ENCODE measurements around the gene KATNIP.
"Not testable (repeated sequence)": the region's sequence is repeated elsewhere in the genome, so short reads cannot be mapped to it uniquely, and the experiment has no call there.

KATNIP gene

DNA sequence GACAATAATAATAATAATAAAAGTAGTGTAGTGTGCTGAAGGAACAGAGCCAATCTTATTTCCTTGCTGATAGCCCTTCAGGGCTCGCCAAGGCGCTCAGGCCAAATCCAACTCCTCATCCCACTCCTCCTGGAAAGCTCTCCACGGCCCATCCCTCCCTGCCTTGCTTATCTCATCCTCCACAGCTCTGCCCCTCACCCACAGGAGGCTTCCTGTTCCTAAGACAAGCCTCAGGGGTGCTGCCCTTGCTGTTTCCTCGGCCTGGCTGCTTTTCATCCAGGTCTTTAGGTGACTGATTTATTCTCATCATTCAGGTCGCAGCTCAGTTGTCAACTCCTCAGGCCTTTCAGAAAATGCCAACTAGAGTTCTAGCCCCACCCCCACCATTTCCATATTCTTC is 11.4 kb upstream of the KATNIP start:
- no peak for DNase-seq

GRCh38 chr16:27539120-27539519 is 10.8 kb upstream of the KATNIP start:
- no peak for DNase-seq

- DNase-seq = no peak
Observed at GRCh38 chr16:27539636-27540035, 10.3 kb upstream of the KATNIP start.

DNA sequence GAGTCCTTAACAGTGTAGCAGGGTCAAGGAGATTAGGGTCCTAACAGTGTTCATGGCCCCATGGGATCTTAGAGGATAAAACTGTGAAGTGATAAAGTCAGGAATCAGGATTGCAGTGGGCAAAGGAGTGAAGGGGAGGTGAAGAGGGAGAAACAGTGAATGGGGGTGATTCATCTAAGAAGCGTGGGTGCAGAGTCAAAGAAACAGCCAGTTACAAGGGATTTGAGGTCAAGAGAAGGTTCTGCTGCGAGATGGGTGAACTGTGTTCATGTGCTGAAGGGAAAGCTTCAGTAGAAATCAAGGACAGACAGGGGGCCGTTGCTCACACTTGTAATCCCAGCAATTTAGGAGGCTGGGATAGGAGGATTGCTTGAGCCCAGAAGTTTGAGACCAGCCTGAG is 6.1 kb upstream of the KATNIP start:
- no peak for DNase-seq

DNA sequence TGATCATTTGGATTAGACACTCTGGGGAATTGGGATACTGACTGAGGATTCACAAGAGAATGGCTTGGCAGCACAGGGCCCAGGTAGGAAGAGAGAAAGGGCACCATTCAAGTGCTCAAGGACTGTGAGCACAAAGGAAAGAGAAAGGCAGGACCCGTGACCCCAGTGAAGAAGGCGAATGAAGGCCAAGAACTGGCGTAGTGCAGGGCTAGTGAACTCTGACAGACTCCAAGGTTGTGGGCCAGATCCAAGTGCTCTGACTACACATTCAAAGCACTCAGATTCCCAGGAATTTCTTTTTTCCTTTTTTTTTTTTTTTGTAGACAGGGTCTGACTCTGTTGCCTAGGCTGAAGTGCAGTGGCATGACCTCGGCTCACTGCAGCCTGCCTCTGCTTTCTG is 5.3 kb upstream of the KATNIP start:
- DNase-seq = no peak

- DNase-seq = no peak
Observed at GRCh38 chr16:27547134-27547533, 2.8 kb upstream of the KATNIP start.

DNA sequence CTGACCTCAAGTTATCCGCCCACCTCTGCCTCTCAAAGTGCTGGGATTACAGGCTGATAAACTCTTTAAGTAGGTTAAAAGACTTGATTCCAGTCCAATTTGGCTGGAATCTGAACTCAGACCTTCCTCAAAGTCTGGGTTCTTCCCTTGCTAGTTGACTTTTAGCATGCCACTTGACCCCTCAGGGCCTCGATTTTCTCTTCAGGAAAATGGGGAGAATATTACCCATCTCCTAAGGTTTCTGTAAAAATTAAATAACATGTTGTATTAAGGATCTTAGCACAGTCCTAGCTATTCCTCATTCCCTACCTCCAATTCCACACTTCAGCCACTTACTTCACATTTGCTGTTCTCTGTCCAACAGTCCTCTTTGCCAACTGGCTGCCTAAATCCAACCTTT is 2.1 kb upstream of the KATNIP start:
- DNase-seq = no peak

DNA sequence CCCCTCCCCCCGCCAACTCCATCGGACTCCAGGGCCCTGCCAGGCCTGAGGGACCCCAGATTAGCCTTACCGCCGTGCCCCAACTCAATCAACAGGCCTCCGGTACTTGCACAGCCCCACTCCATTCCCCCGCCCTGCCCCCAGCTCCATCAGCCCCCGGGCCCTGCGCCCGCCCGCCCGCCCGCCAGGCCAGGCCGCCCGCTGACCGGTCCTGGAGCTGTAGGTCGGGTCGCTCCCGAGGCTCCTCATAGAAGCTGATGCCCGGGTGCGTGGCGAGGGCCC is 539 bp upstream of the KATNIP start:
- DNase-seq = no peak

DNA sequence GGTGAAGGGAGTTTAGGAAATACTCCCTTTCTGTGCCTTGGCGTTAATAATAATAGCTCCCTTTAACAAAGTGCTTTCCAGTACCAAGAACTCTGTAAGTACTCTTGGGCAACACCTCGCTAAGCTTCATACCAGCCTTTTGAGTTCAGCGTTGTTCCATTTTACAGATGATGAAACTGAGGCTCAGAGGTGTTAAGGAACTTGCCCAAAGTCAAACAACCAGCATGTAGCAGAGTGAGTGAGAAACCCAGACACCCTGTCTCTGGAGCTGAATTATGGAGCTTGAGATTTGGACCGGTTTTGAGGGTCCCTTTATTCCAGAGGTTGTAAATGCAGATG is 607 bp downstream of the KATNIP start:
- no peak for DNase-seq

- no peak for DNase-seq
Observed at GRCh38 chr16:27551036-27551435, 1.1 kb downstream of the KATNIP start.

DNA sequence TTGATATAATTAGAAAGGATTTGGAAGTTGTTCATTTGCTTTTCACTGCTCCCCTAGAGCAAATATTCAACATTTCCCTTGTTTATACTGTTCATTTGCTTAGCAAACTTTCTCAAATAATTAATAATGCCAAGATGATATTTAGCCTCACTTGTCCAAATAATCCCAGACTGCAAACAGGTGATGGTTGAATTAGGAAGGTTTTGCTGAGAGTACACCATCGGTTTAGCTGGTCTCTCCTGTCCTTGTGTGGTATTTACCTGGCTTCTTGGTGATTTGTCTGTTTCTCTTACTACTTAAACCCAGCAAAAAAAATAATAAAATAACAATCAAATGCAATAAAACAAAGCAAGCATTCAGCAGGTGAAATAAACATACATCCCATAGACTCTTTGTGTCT is 6.5 kb downstream of the KATNIP start:
- no peak for DNase-seq

DNA sequence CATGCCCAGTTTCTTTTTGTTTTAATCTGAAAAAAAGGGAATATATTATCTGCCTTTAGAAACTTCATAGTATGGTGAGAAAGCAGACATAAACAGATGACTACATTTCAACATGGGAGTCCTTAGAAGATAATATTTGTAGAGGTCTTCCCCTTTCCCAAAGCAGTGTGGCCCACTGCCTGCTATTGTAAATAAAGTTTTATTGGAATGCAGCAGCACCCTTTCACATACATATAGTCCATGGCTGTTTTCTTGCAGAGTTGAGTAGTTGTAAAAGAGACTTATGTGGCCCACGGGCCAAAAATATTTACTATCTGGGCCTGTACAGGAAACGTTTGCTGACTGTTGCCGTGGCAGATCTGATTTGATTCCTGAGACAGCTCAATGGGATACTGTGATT is 8.5 kb downstream of the KATNIP start:
- no peak for DNase-seq

DNA sequence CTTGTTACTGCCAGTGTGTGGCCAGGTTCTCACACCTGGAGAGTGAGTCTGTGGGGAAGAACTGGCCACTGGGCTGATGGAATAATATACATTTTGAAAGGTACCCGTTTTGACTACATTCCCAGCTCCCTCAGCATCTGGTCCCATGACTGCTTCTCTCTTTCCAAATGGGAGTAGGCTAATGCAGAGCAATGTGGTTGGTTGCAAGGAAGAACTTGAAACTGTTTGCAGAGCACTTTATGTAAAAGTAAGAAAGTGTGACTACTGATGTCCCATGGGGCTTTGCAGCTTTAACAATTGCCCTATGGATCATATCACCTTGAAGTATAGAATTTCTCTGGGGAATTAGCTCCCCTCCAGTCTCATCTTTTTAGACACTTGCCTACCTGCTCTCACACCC is 9.0 kb downstream of the KATNIP start:
- no peak for DNase-seq

- DNase-seq = no peak
Observed at GRCh38 chr16:27561216-27561615, 11.3 kb downstream of the KATNIP start.

DNA sequence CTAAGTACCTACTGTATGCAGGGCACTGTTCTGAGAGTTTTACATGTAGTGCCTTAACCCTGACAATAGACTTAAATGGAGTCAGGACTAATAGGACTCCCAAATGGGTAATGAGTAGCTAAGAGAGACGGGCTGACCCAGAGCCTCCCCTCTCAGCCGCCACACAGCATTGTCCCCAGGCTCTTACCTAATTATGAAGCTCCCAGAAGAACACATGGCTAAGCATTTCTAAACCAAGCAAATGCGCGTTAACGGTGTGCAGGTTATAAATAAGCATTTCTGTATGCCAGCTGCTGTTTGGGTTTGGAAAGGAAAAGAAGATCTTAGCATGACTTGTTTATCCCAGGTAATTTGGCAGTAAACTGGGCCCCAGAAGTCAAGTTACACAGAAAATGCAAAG is 14.3 kb downstream of the KATNIP start:
- no peak for DNase-seq

DNA sequence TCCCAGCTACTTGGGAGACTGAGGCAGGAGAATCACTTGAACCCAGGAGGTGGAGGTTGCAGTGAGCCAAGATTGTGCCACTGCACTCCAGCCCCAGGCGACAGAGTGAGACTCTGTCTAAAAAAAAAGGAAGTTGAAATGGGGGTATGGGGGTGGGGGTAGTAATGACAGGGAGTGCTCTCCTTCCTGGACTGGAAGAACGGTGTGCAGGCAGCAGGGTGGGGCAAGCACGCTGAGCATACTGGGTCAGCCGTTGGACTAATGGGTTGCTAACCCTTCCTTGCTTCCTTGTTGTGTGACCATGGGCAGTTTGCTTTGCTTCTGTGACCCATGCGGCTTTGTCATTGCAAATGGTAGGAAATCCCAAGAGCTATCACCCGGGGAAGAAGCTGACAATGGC is 16.5 kb downstream of the KATNIP start:
- DNase-seq = no peak

DNA sequence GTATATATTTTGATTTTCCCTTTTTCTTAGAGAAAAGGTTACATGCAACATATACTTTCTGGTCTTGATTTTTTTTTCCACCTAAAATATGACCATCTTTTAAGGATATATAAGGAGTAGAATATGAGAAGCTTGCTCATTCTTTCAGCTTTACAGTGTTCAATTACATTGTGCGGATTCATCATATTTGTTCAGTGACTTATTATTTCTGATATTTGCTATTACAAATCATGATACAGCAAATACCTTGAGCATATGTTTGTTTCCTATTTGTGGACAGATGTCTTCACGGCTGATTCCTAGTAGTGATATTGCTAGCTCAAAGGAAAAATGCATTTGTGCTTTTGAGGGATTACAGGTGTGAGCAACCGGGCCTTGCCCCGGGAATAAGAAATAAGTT is 18.1 kb downstream of the KATNIP start:
- DNase-seq = no peak

DNA sequence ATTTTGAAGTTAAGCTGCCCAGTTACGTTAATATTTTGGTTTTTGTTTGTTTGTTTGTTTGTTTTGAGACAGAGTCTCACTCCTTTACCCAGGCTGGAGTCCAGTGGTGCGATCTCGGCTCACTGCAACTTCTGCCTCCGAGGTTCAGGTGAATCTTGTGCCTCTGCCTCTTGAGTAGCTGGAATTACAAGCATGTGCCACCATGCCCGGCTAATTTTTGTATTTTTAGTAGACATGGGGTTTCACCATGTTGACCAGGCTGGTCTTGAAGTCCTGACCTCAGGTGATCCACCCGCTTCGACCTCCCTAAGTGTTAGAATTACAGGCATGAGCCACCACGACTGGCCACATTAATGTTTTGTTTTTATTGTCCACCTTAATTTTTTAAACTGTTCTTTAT is 21.0 kb downstream of the KATNIP start:
- DNase-seq = not testable (repeated sequence)

DNA sequence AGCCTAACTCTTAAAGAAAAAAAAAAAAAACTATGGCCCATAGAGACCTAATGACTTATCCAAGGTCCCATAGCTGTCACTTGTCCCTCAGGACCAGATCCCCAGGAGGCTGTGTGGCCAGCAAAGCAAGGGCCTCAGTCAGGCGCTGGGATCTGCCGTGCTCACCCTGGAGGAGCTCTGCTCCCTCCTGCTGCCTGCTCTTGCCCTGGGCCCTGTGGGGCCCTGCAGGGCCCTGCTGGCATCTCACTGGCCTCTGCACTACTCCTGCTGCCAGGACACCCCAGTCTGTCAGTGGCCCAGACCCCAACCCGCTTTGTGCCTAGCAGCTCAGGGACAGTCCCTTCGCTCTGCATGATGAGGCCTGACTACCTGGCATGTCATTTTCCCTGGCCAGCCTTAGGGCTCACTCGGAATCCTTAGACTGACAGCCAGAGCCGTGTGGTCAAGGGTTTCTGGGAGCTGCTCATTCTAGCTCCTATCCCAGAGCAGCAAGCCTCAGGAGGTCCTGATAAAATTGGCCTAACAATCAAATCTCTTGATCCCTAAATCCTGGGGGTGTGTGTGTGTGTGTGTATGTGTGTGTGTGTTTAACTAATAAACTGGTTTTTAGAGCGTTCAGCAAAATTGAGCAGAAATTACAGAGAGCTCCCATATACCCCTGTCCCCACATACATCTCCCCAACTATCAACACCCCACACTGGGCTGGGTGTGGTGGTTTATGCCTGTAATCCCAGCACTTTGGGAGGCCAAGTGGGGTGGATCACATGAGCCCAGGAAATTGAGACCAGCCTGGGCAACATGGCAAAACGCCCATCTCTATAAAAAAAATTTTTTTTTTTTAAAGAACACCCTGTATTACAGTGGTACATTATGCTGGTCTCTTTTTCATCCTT is 21.7 kb downstream of the KATNIP start:
- DNase-seq = no peak

- no peak for DNase-seq
Observed at GRCh38 chr16:27572711-27573110, 22.8 kb downstream of the KATNIP start.

DNA sequence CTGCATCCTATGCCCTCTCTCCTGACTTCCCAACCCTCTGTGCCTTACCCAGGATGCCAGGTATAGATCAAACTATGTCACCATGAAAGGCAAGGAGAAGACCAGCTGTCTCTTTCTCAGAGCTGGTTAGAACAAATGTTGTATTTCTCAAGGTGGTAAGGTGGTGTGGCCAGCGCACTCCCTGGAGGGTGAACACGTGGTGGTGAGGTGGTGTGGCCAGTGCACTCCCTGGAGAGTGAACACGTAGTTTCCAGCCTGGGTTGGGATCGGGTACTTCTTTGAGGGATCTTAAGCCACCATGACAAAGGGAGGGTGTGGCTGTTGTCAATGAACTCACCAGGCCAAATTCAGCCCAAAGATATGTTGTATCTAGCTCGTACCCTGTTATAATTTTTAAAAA is 26.8 kb downstream of the KATNIP start:
- no peak for DNase-seq

GRCh38 chr16:27579087-27579980 is 29.4 kb downstream of the KATNIP start:
- DNase-seq = no peak

DNA sequence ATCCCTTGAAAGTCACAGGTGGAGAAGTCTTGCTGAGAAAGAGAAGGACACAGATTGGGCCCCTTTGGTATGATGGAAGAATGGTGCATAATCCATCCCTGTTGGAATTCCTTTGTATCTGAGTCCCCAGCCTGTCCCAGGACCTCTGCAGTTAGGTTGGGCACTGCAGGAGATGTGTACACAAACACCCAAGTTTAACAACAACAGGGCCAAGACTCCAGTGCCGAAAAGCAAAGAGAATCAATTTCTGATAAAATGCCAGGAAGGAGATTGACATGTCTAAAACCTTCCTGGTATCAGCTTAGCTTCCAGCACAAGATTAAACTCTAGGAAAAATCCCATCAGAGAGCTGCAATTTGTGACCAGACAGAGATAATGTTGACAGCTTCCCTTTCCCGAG is 32.9 kb downstream of the KATNIP start:
- DNase-seq = no peak

- no peak for DNase-seq
Observed at GRCh38 chr16:27583634-27584033, 33.7 kb downstream of the KATNIP start.

- DNase-seq = no peak
Observed at GRCh38 chr16:27585200-27585599, 35.3 kb downstream of the KATNIP start.
